ENCODE measurements around the gene SLC15A3. TPM values are rescaled to one million over a fixed set of nuclear protein-coding genes. Genes with fewer than 3 reads are reported as not detected.

Gene SLC15A3
- total RNA-seq, 1 experiment from 2014 or later, result 0.43 TPM

- Mint-ChIP-seq H3K4me3 (ENCODE audit: unreplicated experiment) (no peak overlapping the region), H3K27ac (ENCODE audit: unreplicated experiment) (no peak overlapping the region), H3K36me3 (ENCODE audit: insufficient read depth, unreplicated experiment) (peaks cover 85% of the 10 kb centered on the region), H3K4me1 (ENCODE audit: low read depth, unreplicated experiment) (no peaks in the 10 kb centered on the region), H3K9me3 (ENCODE audit: unreplicated experiment) (no peaks in the 10 kb centered on the region), H3K27me3 (ENCODE audit: insufficient read depth, unreplicated experiment) (no peaks in the 10 kb centered on the region)
- H3K4me3 ChIP-seq (ENCODE audit: low read depth, low read length), result no peak overlapping the region
- DNase-seq, result no peak
- no peaks in the 10 kb centered on the region for H3K9me3 ChIP-seq
- TF ChIP-seq CTCF (IDR thresholded peaks at IDR 0.05; ENCODE audit: insufficient read depth in 1 of 2, low read depth in 1 of 2, low read length in 1 of 2, severe bottlenecking in 1 of 2, unreplicated experiment in 1 of 2), result no peak
- peaks cover 8% of the 10 kb centered on the region for H3K36me3 ChIP-seq (ENCODE audit: control insufficient read depth, insufficient read depth, low read length)
- intact Hi-C loops (cut with micrococcal nuclease; ENCODE audit: unreplicated experiment), result no loop called here
- no peaks in the 10 kb centered on the region for H3K4me1 ChIP-seq
- POLR2A ChIA-PET, result no interaction called here
- H3K27me3 ChIP-seq (replicated peaks; ENCODE audit: control insufficient read depth, insufficient read depth, low read length), result no peaks in the 10 kb centered on the region
- BruUV-seq (replicated peaks), result no TSS peak
- CTCF ChIA-PET, result no interaction called here
These were observed 54.5 kb downstream of the SLC15A3 start for GRCh38 chr11:60897496-60897895.

GRCh38 chr11:60895687-60896086 lies 56.3 kb downstream of the SLC15A3 start:
- Mint-ChIP-seq H3K9me3 (ENCODE audit: unreplicated experiment) (no peaks in the 10 kb centered on the region), H3K36me3 (ENCODE audit: insufficient read depth, unreplicated experiment) (peaks cover 89% of the 10 kb centered on the region), H3K4me3 (ENCODE audit: unreplicated experiment) (no peak overlapping the region), H3K27me3 (ENCODE audit: insufficient read depth, unreplicated experiment) (no peaks in the 10 kb centered on the region), H3K27ac (ENCODE audit: unreplicated experiment) (no peak overlapping the region), H3K4me1 (ENCODE audit: low read depth, unreplicated experiment) (no peaks in the 10 kb centered on the region)
- ChIA-PET CTCF (no interaction called here), POLR2A (no interaction called here)
- H3K4me1 ChIP-seq, result no peaks in the 10 kb centered on the region
- no peaks in the 10 kb centered on the region for H3K27me3 ChIP-seq (replicated peaks; ENCODE audit: control insufficient read depth, insufficient read depth, low read length)
- no peaks in the 10 kb centered on the region for H3K9me3 ChIP-seq
- TF ChIP-seq CTCF (IDR thresholded peaks at IDR 0.05; ENCODE audit: insufficient read depth in 1 of 2, low read depth in 1 of 2, low read length in 1 of 2, severe bottlenecking in 1 of 2, unreplicated experiment in 1 of 2), result no peak
- no peak overlapping the region for H3K4me3 ChIP-seq (ENCODE audit: low read depth, low read length)
- peaks cover 7% of the 10 kb centered on the region for H3K36me3 ChIP-seq (ENCODE audit: control insufficient read depth, insufficient read depth, low read length)
- intact Hi-C loops (cut with micrococcal nuclease; ENCODE audit: unreplicated experiment), result no loop called here
- BruUV-seq (replicated peaks), result no TSS peak
- no peak for DNase-seq

GRCh38 chr11:60891103-60891741 lies 60.8 kb downstream of the SLC15A3 start:
- Mint-ChIP-seq H3K36me3 (ENCODE audit: insufficient read depth, unreplicated experiment) (peaks cover 51% of the 10 kb centered on the region), H3K27ac (ENCODE audit: unreplicated experiment) (no peak overlapping the region), H3K9me3 (ENCODE audit: unreplicated experiment) (no peaks in the 10 kb centered on the region), H3K27me3 (ENCODE audit: insufficient read depth, unreplicated experiment) (no peaks in the 10 kb centered on the region), H3K4me1 (ENCODE audit: low read depth, unreplicated experiment) (peaks cover 7% of the 10 kb centered on the region), H3K4me3 (ENCODE audit: unreplicated experiment) (no peak overlapping the region)
- no peak for DNase-seq
- ChIA-PET CTCF (interaction anchor here (0.6 to 0.7 kb wide), 2 partner anchors 8 to 132 kb away, joined by 3 read pairs; no protein-coding TSS in a partner anchor), POLR2A (interaction anchor here (0.6 to 0.7 kb wide), 2 partner anchors 8 to 37 kb away, joined by 3 to 4 read pairs; no protein-coding TSS in a partner anchor)
- no peaks in the 10 kb centered on the region for H3K27me3 ChIP-seq (replicated peaks; ENCODE audit: control insufficient read depth, insufficient read depth, low read length)
- H3K4me1 ChIP-seq, result no peaks in the 10 kb centered on the region
- no peaks in the 10 kb centered on the region for H3K9me3 ChIP-seq
- no peak for TF ChIP-seq CTCF (IDR thresholded peaks at IDR 0.05; ENCODE audit: insufficient read depth in 1 of 2, low read depth in 1 of 2, low read length in 1 of 2, severe bottlenecking in 1 of 2, unreplicated experiment in 1 of 2)
- no peak overlapping the region for H3K4me3 ChIP-seq (ENCODE audit: low read depth, low read length)
- H3K36me3 ChIP-seq (ENCODE audit: control insufficient read depth, insufficient read depth, low read length), result peaks cover under 1% of the 10 kb centered on the region
- intact Hi-C loops (cut with micrococcal nuclease; ENCODE audit: unreplicated experiment), result no loop called here
- BruUV-seq (replicated peaks), result no TSS peak

Measured in Caco-2 (cell line).